Measurements from ENCODE around the gene SPATA31D1.

Gene SPATA31D1

DNA sequence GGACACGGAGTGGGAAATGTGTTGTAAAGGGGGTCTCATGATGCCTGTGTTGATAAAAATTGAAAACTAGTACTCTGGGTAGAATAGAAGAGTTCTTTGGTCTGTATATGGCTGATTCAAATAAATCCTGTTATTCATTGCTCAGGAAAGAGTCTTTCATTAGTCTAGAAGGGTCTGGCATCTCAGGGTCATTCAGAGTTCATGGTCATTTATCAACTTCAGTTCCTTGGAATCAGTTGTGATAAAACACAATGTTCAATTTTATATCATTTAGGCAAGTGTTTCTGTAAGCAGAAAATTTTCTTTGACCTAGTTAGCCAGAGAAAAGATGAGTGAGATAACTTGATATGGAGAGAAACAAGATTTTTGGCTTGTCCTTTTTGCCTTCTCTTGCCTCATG, 36.3 kb downstream of the SPATA31D1 start:
- no peak for DNase-seq

DNA sequence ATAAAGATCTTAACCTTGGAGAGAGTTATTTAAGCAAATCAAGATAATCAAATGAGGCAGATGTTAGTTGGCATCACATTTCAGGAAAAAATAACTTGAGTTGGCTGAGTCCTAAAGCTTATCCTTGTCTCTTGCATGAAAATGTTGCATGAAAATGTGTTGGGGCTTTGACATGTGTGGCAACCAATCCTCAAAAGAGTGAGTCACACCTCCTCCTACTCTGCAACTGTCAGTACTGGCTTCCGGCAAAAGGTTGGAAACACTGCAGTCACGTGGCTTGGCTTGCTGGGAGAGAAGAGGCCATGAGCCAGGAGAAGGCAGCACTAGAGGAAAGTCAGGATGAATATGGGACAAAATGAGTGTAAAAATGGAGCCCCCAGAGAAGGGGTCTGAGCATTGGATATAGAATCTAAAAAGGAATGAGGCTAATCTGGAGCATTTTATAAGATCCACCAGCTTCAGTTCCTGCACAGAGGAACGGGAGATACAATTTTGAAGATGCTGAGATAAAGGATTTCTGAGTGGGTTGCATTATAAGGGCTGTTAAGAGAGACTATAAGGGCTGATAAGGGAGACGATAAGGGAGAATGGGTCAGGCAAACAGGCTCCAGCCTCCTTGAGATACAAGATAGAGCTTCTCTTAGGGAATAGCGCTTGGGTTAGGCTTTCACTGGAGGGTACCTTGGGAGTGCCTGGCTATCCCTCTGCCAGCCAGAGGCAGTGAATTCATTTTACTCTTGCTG, 43.1 kb downstream of the SPATA31D1 start:
- no peak for DNase-seq

DNA sequence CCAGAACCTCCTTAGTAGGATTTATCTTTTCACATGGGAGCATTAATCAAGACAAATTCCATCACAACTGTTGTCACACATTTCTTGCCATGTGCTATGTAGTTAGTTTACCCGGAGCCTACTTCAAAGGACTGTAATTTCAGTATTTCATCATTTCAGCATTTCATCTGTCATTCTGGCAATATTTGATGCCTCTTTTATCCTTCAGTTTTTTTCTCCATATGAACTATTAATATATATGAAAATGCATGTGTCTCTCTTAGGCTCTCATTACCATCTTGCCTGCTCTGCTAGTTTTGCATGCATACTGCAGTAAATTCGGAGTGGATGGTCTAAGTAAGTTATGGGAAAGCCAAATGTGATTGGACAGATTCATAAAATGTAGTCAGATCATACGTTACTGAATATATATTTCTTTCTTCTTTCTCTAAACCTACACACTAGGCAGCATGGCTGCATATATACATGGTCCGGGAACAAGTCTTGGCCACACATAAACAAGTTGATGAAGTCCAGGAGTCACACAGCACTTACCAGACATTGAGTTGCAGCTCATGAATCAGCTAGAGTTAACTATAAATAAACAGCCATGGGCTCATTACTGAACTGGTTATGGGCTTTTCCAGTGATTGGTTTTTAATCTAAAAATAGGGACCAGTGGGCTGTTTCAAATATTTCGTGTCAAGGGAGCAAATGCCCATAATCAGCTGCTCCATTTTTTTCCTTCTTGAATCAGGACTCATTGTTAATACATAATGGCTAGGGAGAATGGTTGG, 46.6 kb downstream of the SPATA31D1 start:
- DNase-seq = no peak

DNA sequence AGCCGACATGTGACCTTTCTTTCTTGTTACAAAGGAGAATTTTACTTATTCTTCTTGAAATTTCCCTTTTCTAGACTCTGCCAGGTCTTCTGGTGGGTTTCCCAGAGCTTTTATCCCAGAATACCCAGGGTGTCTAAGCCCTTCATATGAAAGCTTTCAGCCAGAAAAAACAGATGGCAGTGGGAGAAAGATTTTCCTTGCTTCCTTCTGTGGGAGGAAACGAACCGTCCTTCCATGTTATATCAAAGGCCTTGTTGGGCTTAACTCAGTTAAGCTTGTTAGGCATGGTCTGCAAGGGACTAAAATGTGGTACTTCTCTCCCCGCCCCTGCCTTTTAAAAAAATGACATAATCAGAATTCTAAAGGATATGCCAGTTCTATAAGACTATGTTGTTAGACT, 47.5 kb downstream of the SPATA31D1 start:
- DNase-seq = no peak

DNA sequence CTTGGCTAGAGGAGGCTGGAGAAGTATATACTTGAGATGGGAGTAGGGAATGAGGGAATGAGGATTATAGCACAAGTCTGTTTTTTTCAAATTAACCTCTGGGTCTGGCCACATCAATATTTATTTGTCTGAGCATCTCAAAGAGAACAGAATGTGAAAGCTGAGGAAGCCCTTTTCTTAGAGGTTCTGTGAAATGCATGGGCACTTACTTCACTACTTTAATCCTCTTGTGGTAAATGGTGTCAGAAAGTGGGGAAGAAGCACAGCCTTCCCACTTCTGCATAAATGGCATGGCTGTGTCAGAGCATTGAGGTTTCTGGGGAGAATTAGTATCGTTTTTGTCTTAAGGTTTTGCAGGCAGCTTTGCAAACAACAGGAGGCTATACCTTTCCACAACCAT, 48.6 kb downstream of the SPATA31D1 start:
- DNase-seq = no peak

DNA sequence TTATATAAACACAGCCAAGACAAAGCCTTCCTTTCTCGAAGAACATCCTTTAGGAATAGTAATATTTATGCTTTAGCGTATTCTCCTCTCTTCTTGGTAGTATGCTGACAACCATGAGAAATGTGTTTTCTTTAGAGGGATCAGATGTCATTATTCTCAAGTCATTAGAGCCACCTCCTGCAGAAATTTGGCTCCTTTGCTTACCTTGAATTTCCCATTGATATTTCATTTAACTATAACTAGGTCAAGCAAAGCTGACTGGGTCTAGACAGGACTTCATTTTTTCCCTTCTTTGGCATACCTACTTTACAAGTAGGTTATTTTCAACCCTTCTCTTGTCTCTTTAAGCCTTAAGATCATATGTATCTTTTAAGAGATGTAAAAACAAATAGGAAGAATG, 50.3 kb downstream of the SPATA31D1 start:
- DNase-seq = no peak
